ENCODE data around the gene RIMS3. TPM values are rescaled to one million over a fixed set of nuclear protein-coding genes. Genes with fewer than 3 reads are reported as not detected.
"Not testable (repeated sequence)": the region's sequence is repeated elsewhere in the genome, so short reads cannot be mapped to it uniquely, and the experiment has no call there.

RIMS3 gene
- total RNA-seq, 1 donor from 2014 or later = 6.2 TPM

DNA sequence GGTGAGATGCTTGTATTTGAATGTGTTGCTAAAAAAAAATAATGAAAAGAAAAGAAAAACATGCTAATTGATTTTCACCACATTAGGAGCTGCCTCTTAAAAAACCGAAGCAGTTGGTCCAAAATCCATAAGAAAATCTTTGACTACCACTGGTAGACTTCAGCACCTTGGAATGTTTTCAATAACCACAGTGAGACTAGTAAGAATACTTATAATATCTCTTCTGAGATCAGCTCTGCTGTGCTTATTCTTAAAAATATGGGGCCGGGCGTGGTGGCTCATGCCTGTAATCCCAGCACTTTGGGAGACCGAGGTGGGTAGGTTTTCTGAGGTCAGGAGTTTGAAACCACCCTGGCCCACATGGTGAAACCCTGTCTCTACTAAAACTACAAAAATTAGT is 41.1 kb upstream of the RIMS3 start:
- Mint-ChIP-seq H3K27me3 (no peaks in the 10 kb centered on the region), H3K9me3 (no peaks in the 10 kb centered on the region), H3K4me3 (no peak overlapping the region), H3K27ac (peak overlapping the region; percentile 12), H3K36me3 (ENCODE audit: low read depth) (peaks cover 8% of the 10 kb centered on the region), H3K4me1 (peaks cover 77% of the 10 kb centered on the region)
- ChIA-PET POLR2A (interaction anchor here (0.5 to 20.2 kb wide), 3 partner anchors 15 to 505 kb away, joined by 3 to 306 read pairs (median 3); partner anchors contain the start of gene NFYC), CTCF (interaction anchor here (1.3 kb wide), 1 partner anchor 16 kb away, joined by 4 read pairs; the partner anchor contains the start of gene NFYC)
- no peak for ATAC-seq (ENCODE audit: low read depth)
- TF ChIP-seq, protein P1, sequence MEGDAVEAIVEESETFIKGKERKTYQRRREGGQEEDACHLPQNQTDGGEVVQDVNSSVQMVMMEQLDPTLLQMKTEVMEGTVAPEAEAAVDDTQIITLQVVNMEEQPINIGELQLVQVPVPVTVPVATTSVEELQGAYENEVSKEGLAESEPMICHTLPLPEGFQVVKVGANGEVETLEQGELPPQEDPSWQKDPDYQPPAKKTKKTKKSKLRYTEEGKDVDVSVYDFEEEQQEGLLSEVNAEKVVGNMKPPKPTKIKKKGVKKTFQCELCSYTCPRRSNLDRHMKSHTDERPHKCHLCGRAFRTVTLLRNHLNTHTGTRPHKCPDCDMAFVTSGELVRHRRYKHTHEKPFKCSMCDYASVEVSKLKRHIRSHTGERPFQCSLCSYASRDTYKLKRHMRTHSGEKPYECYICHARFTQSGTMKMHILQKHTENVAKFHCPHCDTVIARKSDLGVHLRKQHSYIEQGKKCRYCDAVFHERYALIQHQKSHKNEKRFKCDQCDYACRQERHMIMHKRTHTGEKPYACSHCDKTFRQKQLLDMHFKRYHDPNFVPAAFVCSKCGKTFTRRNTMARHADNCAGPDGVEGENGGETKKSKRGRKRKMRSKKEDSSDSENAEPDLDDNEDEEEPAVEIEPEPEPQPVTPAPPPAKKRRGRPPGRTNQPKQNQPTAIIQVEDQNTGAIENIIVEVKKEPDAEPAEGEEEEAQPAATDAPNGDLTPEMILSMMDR (IDR thresholded peaks at IDR 0.05) = no peak
- DNase-seq = no peak
- intact Hi-C loops (cut with micrococcal nuclease) = no loop called here

DNA sequence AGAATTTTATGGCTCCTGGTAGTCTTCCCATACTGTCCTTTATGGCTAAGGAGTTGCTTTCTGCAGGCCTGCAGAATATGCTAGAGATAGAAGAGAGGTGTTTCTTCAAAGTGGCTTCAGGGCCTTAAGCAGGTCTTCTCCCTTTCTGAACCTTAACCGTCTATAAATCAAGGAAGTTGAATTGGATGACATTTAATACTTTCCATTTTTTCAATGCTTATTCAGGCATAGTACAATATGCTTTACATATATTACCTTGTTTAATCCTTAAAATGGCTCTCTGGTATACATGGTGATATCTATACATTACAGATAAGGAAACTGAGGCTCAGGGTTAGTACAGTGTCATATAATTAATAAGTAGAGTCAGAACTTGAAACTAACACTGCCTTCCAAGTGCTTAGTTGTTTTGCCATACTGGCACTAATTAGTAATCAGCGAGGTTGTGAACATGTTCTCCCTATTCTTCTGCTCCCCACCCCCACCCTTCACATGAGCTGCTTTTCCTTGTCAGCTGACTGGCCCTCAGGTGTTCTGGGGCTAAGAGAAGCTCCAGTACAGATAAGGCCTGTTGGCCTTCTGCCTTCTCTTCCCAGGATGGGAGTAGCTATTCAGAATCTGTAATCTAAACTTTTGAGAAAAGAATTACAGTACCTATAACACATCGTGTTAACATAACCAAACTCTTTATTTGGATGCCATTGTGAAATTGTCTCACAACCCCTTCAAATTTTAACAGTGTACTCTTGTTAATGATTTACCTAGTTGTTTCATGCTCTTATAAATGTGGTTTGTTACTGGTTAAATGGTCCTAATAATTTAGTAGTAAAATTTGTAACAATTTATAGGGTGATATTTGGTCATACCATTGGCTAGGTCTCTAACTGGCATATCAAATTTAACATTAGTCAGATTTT is 39.6 kb upstream of the RIMS3 start:
- TF ChIP-seq, protein P1 (IDR thresholded peaks at IDR 0.05) = no peak
- intact Hi-C loops (cut with micrococcal nuclease) = no loop called here
- peaks cover 75% of the 10 kb centered on the region for H3K4me1 Mint-ChIP-seq
- H3K27ac Mint-ChIP-seq = no peak overlapping the region
- ChIA-PET CTCF (interaction anchor here (1.3 kb wide), 1 partner anchor 14 kb away, joined by 4 read pairs; the partner anchor contains the start of gene NFYC), POLR2A (interaction anchor here (0.6 to 20.2 kb wide), 3 partner anchors 9 to 27 kb away, joined by 5 to 306 read pairs (median 11); partner anchors contain the start of gene NFYC)
- ATAC-seq (ENCODE audit: low read depth) = no peak
- H3K9me3 Mint-ChIP-seq = no peaks in the 10 kb centered on the region
- peaks cover 6% of the 10 kb centered on the region for H3K36me3 Mint-ChIP-seq (ENCODE audit: low read depth)
- no peak for DNase-seq
- H3K27me3 Mint-ChIP-seq = no peaks in the 10 kb centered on the region
- no peak overlapping the region for H3K4me3 Mint-ChIP-seq

DNA sequence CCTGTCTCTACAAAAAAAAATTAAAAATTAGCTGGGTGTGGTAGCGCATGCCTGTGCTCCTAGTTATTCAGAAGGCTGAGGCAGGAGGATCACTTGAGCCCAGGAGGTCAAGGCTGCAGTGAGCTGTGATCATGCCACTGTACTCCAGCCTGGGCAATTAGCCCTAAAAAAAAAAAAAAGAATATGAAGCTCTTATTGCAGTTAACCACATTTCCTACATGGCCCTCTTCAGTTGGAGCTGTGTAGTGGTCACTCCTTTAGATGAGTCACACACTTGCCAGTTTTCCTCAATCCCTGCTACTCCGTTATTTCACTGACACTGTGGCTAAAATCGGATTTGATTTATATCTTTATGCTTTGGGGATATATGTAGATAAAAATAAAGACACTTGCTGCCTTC is 37.8 kb upstream of the RIMS3 start:
- CTCF ChIA-PET = interaction anchor here (0.9 kb wide), 1 partner anchor 34 kb away, joined by 3 read pairs; no protein-coding TSS in a partner anchor
- Mint-ChIP-seq H3K27ac (peak overlapping the region; percentile 27), H3K4me1 (peaks cover 75% of the 10 kb centered on the region), H3K9me3 (no peaks in the 10 kb centered on the region), H3K4me3 (no peak overlapping the region), H3K27me3 (no peaks in the 10 kb centered on the region), H3K36me3 (ENCODE audit: low read depth) (peaks cover 2% of the 10 kb centered on the region)
- ATAC-seq (ENCODE audit: low read depth) (no peak), DNase-seq (no peak)
- POLR2A ChIA-PET = interaction anchor here (1.0 to 20.2 kb wide), 2 partner anchors 8 to 11 kb away, joined by 3 to 306 read pairs; partner anchors contain the start of gene NFYC
- TF ChIP-seq, protein P1 (IDR thresholded peaks at IDR 0.05) = no peak
- intact Hi-C loops (cut with micrococcal nuclease) = no loop called here

DNA sequence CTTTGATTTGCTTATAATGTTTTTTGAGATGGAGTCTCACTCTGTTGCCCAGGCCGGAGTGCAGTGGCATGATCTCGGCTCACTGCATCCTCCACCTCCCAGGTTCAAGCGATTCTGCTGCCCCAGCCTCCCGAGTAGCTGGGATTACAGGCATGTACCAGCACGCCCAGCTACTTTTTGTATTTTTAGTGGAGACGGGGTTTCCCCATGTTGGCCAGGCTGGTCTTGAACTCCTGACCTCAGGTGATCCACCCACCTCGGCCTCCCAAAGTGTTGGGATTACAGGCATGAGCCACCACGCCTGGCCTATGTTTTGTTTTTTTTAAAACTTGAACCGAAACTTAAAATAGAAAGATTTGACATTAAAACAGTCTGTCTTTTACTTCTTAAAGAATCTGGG is 37.3 kb upstream of the RIMS3 start:
- peaks cover 76% of the 10 kb centered on the region for H3K4me1 Mint-ChIP-seq
- DNase-seq; H3K27me3 Mint-ChIP-seq; ATAC-seq (ENCODE audit: low read depth); H3K36me3 Mint-ChIP-seq (ENCODE audit: low read depth); intact Hi-C loops (cut with micrococcal nuclease); H3K9me3 Mint-ChIP-seq; H3K27ac Mint-ChIP-seq; H3K4me3 Mint-ChIP-seq: not testable (repeated sequence)
- POLR2A ChIA-PET = interaction anchor here (1.0 to 20.2 kb wide), 2 partner anchors 9 to 11 kb away, joined by 3 to 306 read pairs; partner anchors contain the start of gene NFYC
- CTCF ChIA-PET = interaction anchor here (0.9 kb wide), 1 partner anchor 34 kb away, joined by 3 read pairs; no protein-coding TSS in a partner anchor

DNA sequence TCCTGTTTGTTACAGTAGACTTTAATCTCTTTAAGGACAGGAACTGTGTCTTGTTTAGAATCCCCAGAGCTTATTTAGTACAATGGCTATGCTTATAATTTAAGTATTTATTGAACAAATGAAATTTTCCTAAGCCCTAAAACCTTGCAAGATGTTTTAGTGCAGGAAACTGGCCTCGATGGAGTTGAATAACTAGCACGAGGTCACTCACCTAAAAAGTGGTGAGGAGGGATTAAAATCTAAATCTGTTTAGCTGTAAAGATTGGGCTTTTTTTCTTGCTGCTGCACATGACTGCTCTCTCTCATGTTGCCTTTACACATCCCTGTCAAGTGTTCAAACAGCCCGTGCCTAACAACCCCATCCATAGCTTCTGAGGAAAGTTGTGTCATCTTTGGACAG is 36.2 kb upstream of the RIMS3 start:
- intact Hi-C loops (cut with micrococcal nuclease) = no loop called here
- POLR2A ChIA-PET = interaction anchor here (20.2 kb wide), 1 partner anchor 10 kb away, joined by 306 read pairs; the partner anchor contains the start of gene NFYC
- Mint-ChIP-seq H3K9me3 (no peaks in the 10 kb centered on the region), H3K36me3 (ENCODE audit: low read depth) (peaks cover 11% of the 10 kb centered on the region), H3K27ac (peak overlapping the region; percentile 33), H3K4me1 (peaks cover 87% of the 10 kb centered on the region), H3K4me3 (peak overlapping the region; percentile 1), H3K27me3 (no peaks in the 10 kb centered on the region)
- CTCF ChIA-PET = interaction anchor here (1.1 kb wide), 1 partner anchor 11 kb away, joined by 4 read pairs; no protein-coding TSS in a partner anchor
- DNase-seq (no peak), ATAC-seq (ENCODE audit: low read depth) (no peak)
- TF ChIP-seq, protein P1 (IDR thresholded peaks at IDR 0.05) = no peak

Data from activated B cell treated with CpG ODN at 0.5 μM for 24 hours (primary cell).